Esophagus squamous epithelium (tissue), 4 donors: ENCODE data around the gene NIF3L1.

Experiments used
- POLR2A ChIP-seq, 4 donors: fragments of 450-650 bp; IDR thresholded peaks; one replicate each; pipeline ENCODE4 v1.6.1; 2017; ENCODE audit warnings: antibody characterized with exemption in 4 of 4, mild to moderate bottlenecking in 4 of 4, moderate library complexity in 3 of 4
- TF ChIP-seq, protein P1 (sequence below), 6 experiments: fragments of 450-650 bp in 4 of 6; fragments of 200-600 bp in 2 of 6; sonication (generic) in 2 of 6; IDR thresholded peaks; one replicate each; pipeline ENCODE4 v1.5.1; 2016 to 2019; ENCODE audit warnings: antibody characterized with exemption in 6 of 6, mild to moderate bottlenecking in 4 of 6, moderate library complexity in 4 of 6

DNA sequence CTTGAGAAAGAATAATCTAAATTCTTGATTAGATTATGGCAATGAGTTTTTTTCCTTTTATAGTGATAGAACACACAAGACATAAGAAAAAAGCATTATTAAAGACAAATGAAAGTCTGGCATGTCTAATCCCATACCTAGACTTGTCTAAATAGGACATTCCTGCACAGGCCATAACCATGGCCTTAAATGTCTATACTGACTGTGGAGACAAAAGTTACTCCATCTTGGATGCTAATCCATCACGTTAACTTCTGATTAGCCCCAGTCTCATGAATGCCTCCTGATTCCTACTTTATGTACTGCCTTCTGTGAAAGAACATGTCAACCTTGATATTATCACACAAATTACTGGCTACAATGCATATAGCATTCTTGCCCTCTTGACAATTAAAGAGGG is 50.7 kb downstream of the NIF3L1 start:
- no peak for TF ChIP-seq POLR2A (IDR thresholded peaks at IDR 0.05)
- TF ChIP-seq, protein P1, sequence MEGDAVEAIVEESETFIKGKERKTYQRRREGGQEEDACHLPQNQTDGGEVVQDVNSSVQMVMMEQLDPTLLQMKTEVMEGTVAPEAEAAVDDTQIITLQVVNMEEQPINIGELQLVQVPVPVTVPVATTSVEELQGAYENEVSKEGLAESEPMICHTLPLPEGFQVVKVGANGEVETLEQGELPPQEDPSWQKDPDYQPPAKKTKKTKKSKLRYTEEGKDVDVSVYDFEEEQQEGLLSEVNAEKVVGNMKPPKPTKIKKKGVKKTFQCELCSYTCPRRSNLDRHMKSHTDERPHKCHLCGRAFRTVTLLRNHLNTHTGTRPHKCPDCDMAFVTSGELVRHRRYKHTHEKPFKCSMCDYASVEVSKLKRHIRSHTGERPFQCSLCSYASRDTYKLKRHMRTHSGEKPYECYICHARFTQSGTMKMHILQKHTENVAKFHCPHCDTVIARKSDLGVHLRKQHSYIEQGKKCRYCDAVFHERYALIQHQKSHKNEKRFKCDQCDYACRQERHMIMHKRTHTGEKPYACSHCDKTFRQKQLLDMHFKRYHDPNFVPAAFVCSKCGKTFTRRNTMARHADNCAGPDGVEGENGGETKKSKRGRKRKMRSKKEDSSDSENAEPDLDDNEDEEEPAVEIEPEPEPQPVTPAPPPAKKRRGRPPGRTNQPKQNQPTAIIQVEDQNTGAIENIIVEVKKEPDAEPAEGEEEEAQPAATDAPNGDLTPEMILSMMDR (IDR thresholded peaks at IDR 0.05), result no peak
